HepG2 (cell line): Measurements from ENCODE around the gene COA3. TPM values are rescaled to one million over a fixed set of nuclear protein-coding genes. Genes with fewer than 3 reads are reported as not detected.

Source experiments
- BHLHE40 ChIP-seq: IDR thresholded peaks from 2 replicates; pipeline ENCODE4 v1.6.1; 2011; ENCODE audit warnings: low read length, improper control_type of control experiment
- JUNB ChIP-seq: sonication (generic); formaldehyde crosslinking; IDR thresholded peaks from 2 replicates; pipeline ENCODE4 v1.8.0; 2022; ENCODE audit warnings: missing genetic modification reagents, mild to moderate bottlenecking, borderline replicate concordance
- KLF11 ChIP-seq: IDR thresholded peaks from 2 replicates; pipeline ENCODE4 v1.6.1; 2016; ENCODE audit warnings: missing compliant biosample characterization
- MLX ChIP-seq: IDR thresholded peaks from 2 replicates; pipeline ENCODE4 v1.6.1; 2016
- POLR2AphosphoS5 ChIP-seq: IDR thresholded peaks from 2 replicates; pipeline ENCODE4 v1.6.1; 2012; ENCODE audit warnings: low read depth, low read length
- PRDM4 ChIP-seq: sonication (generic); formaldehyde crosslinking; IDR thresholded peaks from 2 replicates; pipeline ENCODE4 v1.9.0; 2021; ENCODE audit warnings: missing genetic modification reagents, borderline replicate concordance
- RAD51 ChIP-seq: fragments of 450-650 bp; IDR thresholded peaks from 2 replicates; pipeline ENCODE4 v1.6.1; 2016; ENCODE audit warnings: borderline replicate concordance
- SIN3B ChIP-seq: fragments of 150-350 bp; IDR thresholded peaks from 2 replicates; pipeline ENCODE4 v1.6.1; 2014; ENCODE audit warnings: low read length
- SRSF9 ChIP-seq: fragments of 200-400 bp; formaldehyde crosslinking; IDR thresholded peaks from 2 replicates; pipeline ENCODE4 v1.6.1; 2018; ENCODE audit warnings: borderline replicate concordance, mild to moderate bottlenecking, low read depth, low read length; ENCODE audit not compliant: insufficient read depth, poor library complexity, severe bottlenecking
- TMF1 ChIP-seq: sonication (generic); formaldehyde crosslinking; IDR thresholded peaks from 2 replicates; pipeline ENCODE4 v1.8.1; 2022; ENCODE audit warnings: low read depth, missing genetic modification reagents
- USF2 ChIP-seq, 2 experiments: sonication (generic) in 1 of 2; formaldehyde crosslinking in 1 of 2; IDR thresholded peaks; 2 replicates each; pipeline versions ENCODE4 v1.5.1 to v1.6.1; 2011 to 2020; ENCODE audit warnings: borderline replicate concordance in 1 of 2, low read depth in 1 of 2, low read length in 1 of 2, mild to moderate bottlenecking in 1 of 2, missing genetic modification reagents in 1 of 2, moderate library complexity in 1 of 2
- WIZ ChIP-seq: sonication (generic); formaldehyde crosslinking; IDR thresholded peaks from 2 replicates; pipeline ENCODE4 v1.5.1; 2020; ENCODE audit warnings: mild to moderate bottlenecking, missing genetic modification reagents
- ZNF251 ChIP-seq: sonication (generic); formaldehyde crosslinking; IDR thresholded peaks from 2 replicates; pipeline ENCODE4 v1.9.0; 2021; ENCODE audit warnings: mild to moderate bottlenecking, missing genetic modification reagents
- ZNF275 ChIP-seq: sonication (generic); formaldehyde crosslinking; IDR thresholded peaks from 2 replicates; pipeline ENCODE4 v1.8.0; 2022; ENCODE audit warnings: missing genetic modification reagents, mild to moderate bottlenecking, inconsistent platforms, borderline replicate concordance
- ZNF280D ChIP-seq: sonication (generic); formaldehyde crosslinking; IDR thresholded peaks from 2 replicates; pipeline ENCODE4 v1.5.1; 2020; ENCODE audit warnings: mild to moderate bottlenecking, missing genetic modification reagents
- ZNF30 ChIP-seq: sonication (generic); formaldehyde crosslinking; IDR thresholded peaks from 2 replicates; pipeline ENCODE4 v1.5.0; 2020; ENCODE audit warnings: mild to moderate bottlenecking, missing genetic modification reagents
- ZNF713 ChIP-seq: sonication (generic); formaldehyde crosslinking; IDR thresholded peaks from 2 replicates; pipeline ENCODE4 v1.4.0; 2020; ENCODE audit warnings: mild to moderate bottlenecking, missing genetic modification reagents
- ZNF816 ChIP-seq: sonication (generic); formaldehyde crosslinking; IDR thresholded peaks from 2 replicates; pipeline ENCODE4 v1.8.0; 2022; ENCODE audit warnings: missing genetic modification reagents, mild to moderate bottlenecking, borderline replicate concordance
- polyA plus RNA-seq, 8 experiments: library from polyadenylated mRNA; depleted of rRNA in 3 of 8; stranded (reverse) in 7 of 8; unstranded in 1 of 8; fragments of >200 nt; fragmentation: Illumina TruSeq in 4 of 8; extraction: Trizol in 4 of 8; gene quantifications; 2 replicates each; pipeline versions ENCODE4 v1.2.1 to v1.2.3, GENCODE V29; 2011 to 2016; ENCODE audit warnings: low read depth in 4 of 8, missing spikeins in 1 of 8, mixed read lengths in 1 of 8; ENCODE audit not compliant: insufficient read depth in 1 of 8
- total RNA-seq, 5 experiments: library from RNA; depleted of rRNA; stranded (reverse); fragments of >200 nt; fragmentation: Illumina TruSeq; extraction: Trizol; gene quantifications; 2 replicates each; pipeline ENCODE4 v1.2.3, GENCODE V29; 2016; ENCODE audit warnings: low read depth in 1 of 5

The COA3 gene
- total and polyA plus RNA-seq, 2 of the 13 experiments (the other 11 are each of a cell fraction or from before 2014, with no cell fraction given), result 133 to 202 TPM

- TF ChIP-seq ZNF280D (CRISPR knock-in tag) (peak; percentile 51; the same call in 1 of the 2 replicates), USF2 (IDR thresholded peaks at IDR 0.05; ENCODE audit: low read depth, low read length) (no peak), USF2 (CRISPR knock-in tag; IDR thresholded peaks at IDR 0.05; ENCODE audit: borderline replicate concordance) (no peak; the same call in 1 of the 2 replicates), ZNF30 (CRISPR knock-in tag) (no peak), SRSF9 (no peak), RAD51 (no peak), ZNF816 (CRISPR knock-in tag) (peak; percentile 85; the same call in 1 of the 2 replicates), ZNF251 (no peak), POLR2AphosphoS5 (peak; percentile 89), WIZ (CRISPR knock-in tag) (peak; percentile 96), ZNF713 (CRISPR knock-in tag) (no peak), PRDM4 (CRISPR knock-in tag) (no peak), SIN3B (no peak), JUNB (no peak), TMF1 (CRISPR knock-in tag) (peak; percentile 45; the same call in 1 of the 2 replicates), ZNF275 (CRISPR knock-in tag) (no peak; the same call in 1 of the 2 replicates), KLF11 (CRISPR knock-in tag) (no peak; the same call in 1 of the 2 replicates), MLX (CRISPR knock-in tag) (peak; percentile 88), BHLHE40 (no peak)
Observed at GRCh38 chr17:42779936-42780850, 18.3 kb downstream of the COA3 start, which contains the start of gene WNK4 (continued).
